Natural killer cell (primary cell): ENCODE measurements around the gene C1GALT1. TPM values are rescaled to one million over a fixed set of nuclear protein-coding genes. Genes with fewer than 3 reads are reported as not detected.

Source experiments
- ATAC-seq, 3 donors: fragments of 150-1000 bp in 2 of 3; fragments of 200-7000 bp in 1 of 3; cut with Tn5 transposase; 1 replicate in 1 of 3; 2 replicates in 2 of 3; pipeline ENCODE4 v1.10.0; 2021; ENCODE audit warnings: mild to moderate bottlenecking in 2 of 3, moderate library complexity in 2 of 3
- DNase-seq, 2 donors: peaks; one replicate each; pipeline versions ENCODE4 v3.0.0 to v3.0.0-alpha.2; 2013 to 2021; ENCODE audit warnings: mixed read lengths in 1 of 2
- H3K27ac ChIP-seq: one replicate; pipeline ENCODE4 v1.5.1; 2013; ENCODE audit warnings: mild to moderate bottlenecking, low read length
- H3K27me3 ChIP-seq: one replicate; pipeline ENCODE4 v1.6.1; 2013; ENCODE audit warnings: low read length; ENCODE audit not compliant: control insufficient read depth, insufficient read depth
- H3K36me3 ChIP-seq: one replicate; pipeline ENCODE4 v1.6.1; 2013; ENCODE audit warnings: low read length; ENCODE audit not compliant: control insufficient read depth, insufficient read depth
- H3K4me1 ChIP-seq: one replicate; pipeline ENCODE4 v1.6.1; 2013; ENCODE audit warnings: low read length; ENCODE audit not compliant: control insufficient read depth, insufficient read depth
- H3K4me3 ChIP-seq: one replicate; pipeline ENCODE4 v1.5.1; 2013; ENCODE audit warnings: low read length
- H3K9me3 ChIP-seq: one replicate; pipeline ENCODE4 v1.6.1; 2013; ENCODE audit warnings: low read length; ENCODE audit not compliant: control insufficient read depth, insufficient read depth
- H3K27ac Mint-ChIP-seq, 2 donors: one replicate each; pipeline ENCODE4 v1.8.0; 2022; ENCODE audit warnings: mild to moderate bottlenecking in 2 of 2, mixed read lengths in 2 of 2, moderate library complexity in 1 of 2
- H3K27me3 Mint-ChIP-seq, 2 donors: one replicate each; pipeline ENCODE4 v1.8.0; 2022; ENCODE audit warnings: low read depth in 2 of 2, mixed read lengths in 2 of 2
- H3K36me3 Mint-ChIP-seq: one replicate; pipeline ENCODE4 v1.8.0; 2022; ENCODE audit warnings: mixed read lengths
- H3K4me1 Mint-ChIP-seq, 2 donors: one replicate each; pipeline ENCODE4 v1.8.0; 2022; ENCODE audit warnings: mixed read lengths in 2 of 2
- H3K4me3 Mint-ChIP-seq: one replicate; pipeline ENCODE4 v1.8.0; 2022; ENCODE audit warnings: mild to moderate bottlenecking, moderate library complexity, mixed read lengths
- H3K9me3 Mint-ChIP-seq, 2 donors: one replicate each; pipeline ENCODE4 v1.8.0; 2022; ENCODE audit warnings: mixed read lengths in 2 of 2
- WGBS: methylation state at CpG from one replicate; pipeline ENCODE4 v1.1.7; 2013; ENCODE audit warnings: missing lambda C conversion rate; ENCODE audit not compliant: insufficient coverage; 5-methylcytosine and 5-hydroxymethylcytosine counted together
- intact Hi-C: fragments of 100-400 bp; cut with micrococcal nuclease; formaldehyde crosslinking; loops from one replicate; pipeline ENCODE4 v1.14.2; 2022
- total RNA-seq, 4 donors: library from RNA; stranded (reverse); fragments of 120-200 nt in 1 of 4; gene quantifications; one replicate each; pipeline versions ENCODE4 v1.2.3 to v1.2.4, GENCODE V29; 2013 to 2022
- TF ChIP-seq, protein P1 (sequence below): fragments of 200-600 bp; IDR thresholded peaks from one replicate; pipeline ENCODE4 v1.8.0; 2022; ENCODE audit warnings: antibody characterized with exemption

C1GALT1 gene
- total RNA-seq, 3 donors from 2014 or later (not counting 1 experiment from before 2014, with no cell fraction given), result 54.5 to 64.5 (median 63.7) TPM

DNA sequence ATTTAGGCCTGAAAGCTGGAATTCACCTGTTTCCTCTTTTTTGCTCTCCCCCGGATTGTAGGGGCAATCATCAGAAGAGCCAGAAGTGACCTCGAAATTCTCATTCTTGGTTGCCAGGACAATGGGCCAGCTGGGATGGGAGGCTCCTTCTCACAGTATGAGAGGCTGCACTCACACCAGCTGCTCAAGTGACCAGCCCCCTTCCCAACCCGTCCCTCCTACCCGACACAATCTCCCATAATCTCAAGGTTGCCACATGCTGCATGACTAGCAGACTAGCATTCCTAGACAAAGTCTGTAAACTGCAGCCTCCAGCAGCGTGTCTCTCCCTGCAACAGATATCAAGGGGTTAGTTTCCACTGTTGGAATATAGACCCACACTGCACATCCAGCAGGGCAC is 110.3 kb downstream of the C1GALT1 start:
- H3K27me3 Mint-ChIP-seq, result peaks cover 0 to 3% of the 10 kb centered on the region in 2 donors
- H3K9me3 ChIP-seq, result no peaks in the 10 kb centered on the region
- H3K27ac ChIP-seq, result no peak overlapping the region
- H3K27ac Mint-ChIP-seq, result no peak overlapping the region
- TF ChIP-seq, protein P1, sequence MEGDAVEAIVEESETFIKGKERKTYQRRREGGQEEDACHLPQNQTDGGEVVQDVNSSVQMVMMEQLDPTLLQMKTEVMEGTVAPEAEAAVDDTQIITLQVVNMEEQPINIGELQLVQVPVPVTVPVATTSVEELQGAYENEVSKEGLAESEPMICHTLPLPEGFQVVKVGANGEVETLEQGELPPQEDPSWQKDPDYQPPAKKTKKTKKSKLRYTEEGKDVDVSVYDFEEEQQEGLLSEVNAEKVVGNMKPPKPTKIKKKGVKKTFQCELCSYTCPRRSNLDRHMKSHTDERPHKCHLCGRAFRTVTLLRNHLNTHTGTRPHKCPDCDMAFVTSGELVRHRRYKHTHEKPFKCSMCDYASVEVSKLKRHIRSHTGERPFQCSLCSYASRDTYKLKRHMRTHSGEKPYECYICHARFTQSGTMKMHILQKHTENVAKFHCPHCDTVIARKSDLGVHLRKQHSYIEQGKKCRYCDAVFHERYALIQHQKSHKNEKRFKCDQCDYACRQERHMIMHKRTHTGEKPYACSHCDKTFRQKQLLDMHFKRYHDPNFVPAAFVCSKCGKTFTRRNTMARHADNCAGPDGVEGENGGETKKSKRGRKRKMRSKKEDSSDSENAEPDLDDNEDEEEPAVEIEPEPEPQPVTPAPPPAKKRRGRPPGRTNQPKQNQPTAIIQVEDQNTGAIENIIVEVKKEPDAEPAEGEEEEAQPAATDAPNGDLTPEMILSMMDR, result no peak
- H3K4me3 ChIP-seq, result no peak overlapping the region
- no peaks in the 10 kb centered on the region for H3K36me3 Mint-ChIP-seq
- H3K4me1 Mint-ChIP-seq, result no peaks in the 10 kb centered on the region
- intact Hi-C loops, result no loop called here
- no peaks in the 10 kb centered on the region for H3K9me3 Mint-ChIP-seq
- H3K27me3 ChIP-seq, result no peaks in the 10 kb centered on the region
- 95% methylated on average over 5 of the region's 5 CpGs for WGBS
- no peak for ATAC-seq
- no peaks in the 10 kb centered on the region for H3K36me3 ChIP-seq
- no peak overlapping the region for H3K4me3 Mint-ChIP-seq
- no peak for DNase-seq
- no peaks in the 10 kb centered on the region for H3K4me1 ChIP-seq

DNA sequence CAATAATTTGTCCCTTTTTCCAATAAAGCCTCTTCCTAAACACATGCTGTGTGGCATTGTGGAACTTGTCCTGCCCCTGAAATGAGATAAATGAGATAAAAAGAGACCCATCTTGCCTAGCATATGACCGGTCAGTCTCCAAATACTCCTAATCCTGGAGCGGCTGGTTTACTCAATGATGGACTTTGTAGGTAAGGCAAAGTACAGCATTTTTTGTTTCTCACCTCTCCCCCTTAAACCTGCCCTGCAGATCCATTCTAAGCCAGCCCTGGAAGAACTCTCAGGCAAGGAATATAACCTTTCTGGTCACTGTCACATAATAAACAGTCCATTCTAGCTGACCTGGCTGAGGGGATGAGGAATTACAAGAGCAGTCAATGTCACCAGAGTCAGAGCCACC is 110.7 kb downstream of the C1GALT1 start:
- H3K4me1 ChIP-seq, result no peaks in the 10 kb centered on the region
- DNase-seq (no peak), ATAC-seq (no peak)
- Mint-ChIP-seq H3K36me3 (no peaks in the 10 kb centered on the region), H3K27me3 (peaks cover 0 to 3% of the 10 kb centered on the region in 2 donors), H3K4me3 (no peak overlapping the region), H3K9me3 (no peaks in the 10 kb centered on the region), H3K27ac (no peak overlapping the region), H3K4me1 (no peaks in the 10 kb centered on the region)
- H3K9me3 ChIP-seq, result no peaks in the 10 kb centered on the region
- H3K27ac ChIP-seq, result no peak overlapping the region
- 100% methylated on average over 2 of the region's 2 CpGs for WGBS
- no peaks in the 10 kb centered on the region for H3K27me3 ChIP-seq
- no peak overlapping the region for H3K4me3 ChIP-seq
- no peaks in the 10 kb centered on the region for H3K36me3 ChIP-seq
- intact Hi-C loops, result no loop called here
- TF ChIP-seq, protein P1, result no peak

DNA sequence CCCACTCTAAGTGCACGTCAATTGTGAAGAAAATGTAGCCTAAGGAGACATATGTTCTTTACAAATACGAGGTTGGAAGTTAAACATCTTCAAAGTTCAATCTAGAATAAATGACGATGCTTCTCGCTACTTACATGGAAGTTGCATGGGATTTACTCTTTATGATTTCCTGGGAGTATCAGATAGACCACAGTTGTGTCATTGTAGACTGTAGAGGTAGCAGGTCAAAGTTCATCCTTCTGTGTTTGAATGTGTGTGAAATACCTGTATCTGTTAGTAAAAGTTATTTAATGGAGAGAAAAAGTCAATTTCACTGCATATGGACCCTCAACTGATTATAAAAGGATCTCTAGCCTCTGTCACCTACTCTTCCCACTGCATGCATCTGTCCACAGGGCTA is 112.6 kb downstream of the C1GALT1 start:
- no peaks in the 10 kb centered on the region for H3K4me1 ChIP-seq
- TF ChIP-seq, protein P1, result no peak
- no peaks in the 10 kb centered on the region for H3K36me3 ChIP-seq
- no peaks in the 10 kb centered on the region for H3K9me3 ChIP-seq
- H3K36me3 Mint-ChIP-seq, result no peaks in the 10 kb centered on the region
- peaks cover 0 to 3% of the 10 kb centered on the region in 2 donors for H3K27me3 Mint-ChIP-seq
- ATAC-seq (no peak), DNase-seq (no peak)
- WGBS, result 97% methylated on average over 4 of the region's 4 CpGs
- H3K27me3 ChIP-seq, result no peaks in the 10 kb centered on the region
- no peak overlapping the region for H3K4me3 Mint-ChIP-seq
- intact Hi-C loops, result no loop called here
- no peak overlapping the region for H3K4me3 ChIP-seq
- no peak overlapping the region for H3K27ac Mint-ChIP-seq
- no peaks in the 10 kb centered on the region for H3K9me3 Mint-ChIP-seq
- no peaks in the 10 kb centered on the region for H3K4me1 Mint-ChIP-seq
- H3K27ac ChIP-seq, result no peak overlapping the region
